Right ventricle myocardium inferior (tissue), 1 donor: ENCODE measurements around the gene NECAB2. TPM values are rescaled to one million over a fixed set of nuclear protein-coding genes. Genes with fewer than 3 reads are reported as not detected.

Source experiments
- ATAC-seq: fragments of 200-7000 bp; cut with Tn5 transposase; one replicate; pipeline ENCODE4 v1.9.1; 2020; ENCODE audit warnings: mild to moderate bottlenecking, moderate library complexity
- DNase-seq: peaks from one replicate; pipeline ENCODE4 v3.0.0; 2021; ENCODE audit errors: missing footprints
- intact Hi-C: fragments of 100-400 bp; cut with DNase I; formaldehyde crosslinking; loops from one replicate; pipeline ENCODE4 v1.11.0; 2022
- total RNA-seq: library from RNA; stranded (reverse); fragmentation: NEBNext Ultra II Directional; extraction: Animal tissue kit (Norgen Biotek cat#: 25700); gene quantifications from one replicate; pipeline ENCODE4 v1.2.1, GENCODE V29; 2021
- donor health status: DM: no; HTN: yes; CAD: no; lungs with severe emphysema.

NECAB2 gene
- total RNA-seq, 1 donor from 2014 or later: 1.8 TPM

- intact Hi-C loops: no loop called here
Observed at GRCh38 chr16:84032458-84033178, 64.6 kb downstream of the NECAB2 start.

GRCh38 chr16:84033251-84034195, 65.5 kb downstream of the NECAB2 start:
- intact Hi-C loops: no loop called here
- ATAC-seq (no peak), DNase-seq (peak; percentile 45)

More at GRCh38 chr16:84032458-84033178, 64.6 kb downstream of the NECAB2 start:
- ATAC-seq (peak; percentile 73), DNase-seq (peak; percentile 68)

GRCh38 chr16:84034516-84034915, 66.5 kb downstream of the NECAB2 start:
- intact Hi-C loops: no loop called here
- DNase-seq: peak; percentile 43
- ATAC-seq: no peak

GRCh38 chr16:84036131-84036530, 68.1 kb downstream of the NECAB2 start:
- DNase-seq: no peak
- ATAC-seq: no peak
- intact Hi-C loops: no loop called here

- DNase-seq (peak; percentile 4), ATAC-seq (peak; percentile 56)
- intact Hi-C loops: no loop called here
Observed at GRCh38 chr16:84036982-84037425, 69.0 kb downstream of the NECAB2 start.

- ATAC-seq: no peak
- DNase-seq: peak; percentile 0
- intact Hi-C loops: no loop called here
Observed at GRCh38 chr16:84038469-84038868, 70.4 kb downstream of the NECAB2 start.

GRCh38 chr16:84039696-84040095, 71.7 kb downstream of the NECAB2 start:
- intact Hi-C loops: no loop called here
- ATAC-seq (no peak), DNase-seq (no peak)

GRCh38 chr16:84040226-84040822, 72.3 kb downstream of the NECAB2 start:
- ATAC-seq (no peak), DNase-seq (no peak)
- intact Hi-C loops: no loop called here

- ATAC-seq (no peak), DNase-seq (peak; percentile 67)
- intact Hi-C loops: no loop called here
Observed at GRCh38 chr16:84040823-84041820, 73.1 kb downstream of the NECAB2 start.

GRCh38 chr16:84041881-84042280, 73.8 kb downstream of the NECAB2 start:
- no peak for ATAC-seq
- intact Hi-C loops: no loop called here
- DNase-seq: peak; percentile 45

GRCh38 chr16:84042308-84042878, 74.3 kb downstream of the NECAB2 start, which contains the start of gene SLC38A8:
Gene SLC38A8, minus strand, starts transcription at chr16:84042795. Its CDS starts 638 bp downstream, at chr16:84042157.
- intact Hi-C loops: no loop called here
- DNase-seq (peak; percentile 4), ATAC-seq (no peak)

GRCh38 chr16:84042879-84043485, 74.9 kb downstream of the NECAB2 start:
- DNase-seq: peak; percentile 41
- intact Hi-C loops: no loop called here
- no peak for ATAC-seq

- DNase-seq (peak; percentile 40), ATAC-seq (no peak)
- intact Hi-C loops: no loop called here
Observed at GRCh38 chr16:84043486-84044117, 75.6 kb downstream of the NECAB2 start.

- DNase-seq (peak; percentile 39), ATAC-seq (no peak)
- intact Hi-C loops: no loop called here
Observed at GRCh38 chr16:84044118-84044488, 76.1 kb downstream of the NECAB2 start.

- intact Hi-C loops: no loop called here
- ATAC-seq: no peak
- DNase-seq: peak; percentile 31
Observed at GRCh38 chr16:84045001-84045817, 77.2 kb downstream of the NECAB2 start.

- DNase-seq (no peak), ATAC-seq (no peak)
- intact Hi-C loops: no loop called here
Observed at GRCh38 chr16:84045818-84046470, 77.9 kb downstream of the NECAB2 start.
